GM12874 (cell line): ENCODE measurements around the gene LUC7L2.

Experiments used
- TF ChIP-seq, protein P1 (sequence below): IDR thresholded peaks from 2 replicates; pipeline ENCODE4 v1.5.1; 2011; ENCODE audit warnings: low read depth, mild to moderate bottlenecking, control low read depth, low read length, moderate library complexity; ENCODE audit not compliant: insufficient read depth

Gene LUC7L2

GRCh38 chr7:139341776-139342226 is 17.9 kb upstream of the LUC7L2 start:
- TF ChIP-seq, protein P1, sequence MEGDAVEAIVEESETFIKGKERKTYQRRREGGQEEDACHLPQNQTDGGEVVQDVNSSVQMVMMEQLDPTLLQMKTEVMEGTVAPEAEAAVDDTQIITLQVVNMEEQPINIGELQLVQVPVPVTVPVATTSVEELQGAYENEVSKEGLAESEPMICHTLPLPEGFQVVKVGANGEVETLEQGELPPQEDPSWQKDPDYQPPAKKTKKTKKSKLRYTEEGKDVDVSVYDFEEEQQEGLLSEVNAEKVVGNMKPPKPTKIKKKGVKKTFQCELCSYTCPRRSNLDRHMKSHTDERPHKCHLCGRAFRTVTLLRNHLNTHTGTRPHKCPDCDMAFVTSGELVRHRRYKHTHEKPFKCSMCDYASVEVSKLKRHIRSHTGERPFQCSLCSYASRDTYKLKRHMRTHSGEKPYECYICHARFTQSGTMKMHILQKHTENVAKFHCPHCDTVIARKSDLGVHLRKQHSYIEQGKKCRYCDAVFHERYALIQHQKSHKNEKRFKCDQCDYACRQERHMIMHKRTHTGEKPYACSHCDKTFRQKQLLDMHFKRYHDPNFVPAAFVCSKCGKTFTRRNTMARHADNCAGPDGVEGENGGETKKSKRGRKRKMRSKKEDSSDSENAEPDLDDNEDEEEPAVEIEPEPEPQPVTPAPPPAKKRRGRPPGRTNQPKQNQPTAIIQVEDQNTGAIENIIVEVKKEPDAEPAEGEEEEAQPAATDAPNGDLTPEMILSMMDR = no peak

DNA sequence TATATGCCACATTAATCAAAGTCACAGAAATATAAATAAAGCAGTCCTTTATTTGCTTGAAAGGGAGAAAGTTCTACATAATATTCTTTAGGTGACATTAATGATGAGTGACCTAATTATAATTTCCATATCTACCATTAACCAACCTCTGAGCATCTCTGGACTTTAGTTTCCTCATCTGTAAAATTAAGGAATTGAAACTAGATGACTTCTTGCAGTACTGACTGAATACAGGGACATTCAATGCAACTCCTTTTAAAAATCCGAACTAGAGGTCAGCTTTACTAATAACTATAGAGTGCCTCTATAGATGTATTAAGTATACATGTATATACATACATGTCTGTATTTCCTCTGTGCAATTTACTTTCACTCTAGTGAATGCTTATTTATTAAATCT is 14.7 kb upstream of the LUC7L2 start:
- TF ChIP-seq, protein P1 = no peak

DNA sequence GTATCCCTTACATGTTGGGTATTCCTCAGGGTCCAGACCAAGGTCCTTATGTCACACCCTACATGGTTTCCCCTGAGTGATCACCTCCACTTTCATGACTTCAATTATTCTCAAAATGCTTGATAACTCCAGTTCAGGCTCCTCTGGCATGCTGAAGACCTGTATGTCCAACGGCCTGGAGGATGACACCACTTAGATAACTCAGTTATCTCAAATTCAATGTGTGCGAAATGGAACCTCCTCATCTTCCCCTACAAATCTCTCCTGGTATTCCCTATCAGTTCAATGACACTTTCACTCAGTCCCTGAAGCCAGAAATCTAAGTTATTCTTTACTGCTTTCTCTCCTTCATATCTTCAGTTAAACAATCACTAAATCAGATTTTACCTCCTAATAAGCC is 8.7 kb upstream of the LUC7L2 start:
- TF ChIP-seq, protein P1 = no peak

- TF ChIP-seq, protein P1 = no peak
These were observed 5.0 kb upstream of the LUC7L2 start for GRCh38 chr7:139354729-139355128.

DNA sequence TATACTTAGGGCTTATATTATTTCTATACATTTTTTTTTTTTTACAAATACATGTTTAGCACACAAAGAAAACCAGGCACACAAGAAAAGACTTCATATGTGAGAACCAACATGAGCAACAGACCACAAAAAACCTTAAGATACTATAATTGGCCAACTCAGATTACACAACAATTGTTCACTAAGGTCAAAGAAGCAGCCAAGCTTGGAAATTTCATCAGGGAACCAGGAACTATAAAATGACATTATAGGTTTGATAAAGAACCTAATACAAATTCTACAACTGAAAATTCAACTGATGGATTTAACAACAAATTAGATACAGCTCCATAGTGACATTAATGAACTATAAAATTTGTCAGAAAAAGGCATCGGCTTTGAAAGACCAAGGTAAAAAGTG is 4.4 kb upstream of the LUC7L2 start:
- TF ChIP-seq, protein P1 = no peak

- TF ChIP-seq, protein P1 = no peak
These were observed 941 bp upstream of the LUC7L2 start for GRCh38 chr7:139358541-139359365.

DNA sequence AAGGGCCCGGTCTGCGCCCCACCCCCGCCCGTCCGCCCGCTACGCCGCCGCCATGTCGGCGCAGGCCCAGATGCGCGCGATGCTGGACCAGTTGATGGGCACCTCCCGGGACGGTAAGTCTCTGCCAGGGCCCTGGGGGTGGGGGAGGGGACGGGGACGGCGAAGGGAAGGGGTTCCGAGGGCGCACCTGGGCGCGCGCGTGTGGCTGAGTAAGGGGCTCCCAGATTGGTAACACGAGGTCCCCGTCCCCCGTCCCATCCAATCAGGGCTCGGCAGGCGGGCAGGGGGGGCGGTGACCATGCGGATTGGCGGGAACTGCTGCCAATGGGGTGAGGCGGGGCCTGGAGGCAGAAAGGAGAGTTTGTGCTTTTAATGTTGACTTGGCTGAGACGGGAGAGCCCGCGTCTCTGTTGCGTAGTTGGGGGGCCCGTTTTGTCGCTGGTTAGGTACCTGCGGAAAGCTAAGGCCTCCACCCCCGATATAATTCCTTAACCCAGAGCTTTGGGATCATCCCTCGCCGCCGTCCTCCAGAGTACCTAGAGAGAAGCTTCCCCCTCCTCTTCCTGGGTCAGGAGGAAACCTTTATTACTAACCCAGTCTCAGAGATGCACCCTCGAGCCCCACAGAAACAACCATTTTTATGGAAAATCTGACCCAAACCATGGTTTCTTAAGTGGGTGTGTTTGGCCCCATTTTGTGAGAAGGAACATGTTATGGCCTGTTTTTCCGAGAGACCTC is 685 bp downstream of the LUC7L2 start:
- TF ChIP-seq, protein P1 = no peak
